ENCODE results near the gene CHD9NB.

Gene CHD9NB

DNA sequence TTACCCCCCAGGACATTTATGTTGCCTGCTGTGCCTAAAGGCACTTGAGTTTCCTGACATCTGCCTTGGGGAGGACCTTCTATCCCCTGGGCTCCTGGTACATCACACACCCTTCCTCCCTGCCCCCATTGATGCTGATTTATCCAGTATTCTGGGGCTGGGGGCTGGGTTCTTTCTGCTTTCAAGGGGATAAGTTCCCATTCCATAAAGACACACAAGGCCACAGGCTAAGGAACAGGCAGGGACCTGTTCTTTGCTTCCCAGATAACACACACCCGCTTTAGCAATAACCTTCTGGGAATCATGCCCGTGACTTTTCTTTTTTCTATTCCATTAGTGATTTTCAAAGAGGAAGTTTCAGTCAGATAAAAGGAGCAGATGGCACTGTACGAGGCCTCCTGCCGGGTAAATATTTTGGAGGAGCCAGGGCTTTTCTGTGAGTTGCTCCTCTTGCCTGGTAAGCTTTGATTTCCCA, 32.7 kb upstream of the CHD9NB start:
- ATAC-seq = peak; percentile 24
- TF ChIP-seq, protein P1, sequence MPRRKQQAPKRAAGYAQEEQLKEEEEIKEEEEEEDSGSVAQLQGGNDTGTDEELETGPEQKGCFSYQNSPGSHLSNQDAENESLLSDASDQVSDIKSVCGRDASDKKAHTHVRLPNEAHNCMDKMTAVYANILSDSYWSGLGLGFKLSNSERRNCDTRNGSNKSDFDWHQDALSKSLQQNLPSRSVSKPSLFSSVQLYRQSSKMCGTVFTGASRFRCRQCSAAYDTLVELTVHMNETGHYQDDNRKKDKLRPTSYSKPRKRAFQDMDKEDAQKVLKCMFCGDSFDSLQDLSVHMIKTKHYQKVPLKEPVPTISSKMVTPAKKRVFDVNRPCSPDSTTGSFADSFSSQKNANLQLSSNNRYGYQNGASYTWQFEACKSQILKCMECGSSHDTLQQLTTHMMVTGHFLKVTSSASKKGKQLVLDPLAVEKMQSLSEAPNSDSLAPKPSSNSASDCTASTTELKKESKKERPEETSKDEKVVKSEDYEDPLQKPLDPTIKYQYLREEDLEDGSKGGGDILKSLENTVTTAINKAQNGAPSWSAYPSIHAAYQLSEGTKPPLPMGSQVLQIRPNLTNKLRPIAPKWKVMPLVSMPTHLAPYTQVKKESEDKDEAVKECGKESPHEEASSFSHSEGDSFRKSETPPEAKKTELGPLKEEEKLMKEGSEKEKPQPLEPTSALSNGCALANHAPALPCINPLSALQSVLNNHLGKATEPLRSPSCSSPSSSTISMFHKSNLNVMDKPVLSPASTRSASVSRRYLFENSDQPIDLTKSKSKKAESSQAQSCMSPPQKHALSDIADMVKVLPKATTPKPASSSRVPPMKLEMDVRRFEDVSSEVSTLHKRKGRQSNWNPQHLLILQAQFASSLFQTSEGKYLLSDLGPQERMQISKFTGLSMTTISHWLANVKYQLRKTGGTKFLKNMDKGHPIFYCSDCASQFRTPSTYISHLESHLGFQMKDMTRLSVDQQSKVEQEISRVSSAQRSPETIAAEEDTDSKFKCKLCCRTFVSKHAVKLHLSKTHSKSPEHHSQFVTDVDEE (CRISPR knock-in tag; IDR thresholded peaks at IDR 0.05) = peak; percentile 42; the same call in 1 of the 2 replicates
- TF ChIP-seq ESRRG (CRISPR knock-in tag; IDR thresholded peaks at IDR 0.05) = no peak
- TF ChIP-seq, protein P2, sequence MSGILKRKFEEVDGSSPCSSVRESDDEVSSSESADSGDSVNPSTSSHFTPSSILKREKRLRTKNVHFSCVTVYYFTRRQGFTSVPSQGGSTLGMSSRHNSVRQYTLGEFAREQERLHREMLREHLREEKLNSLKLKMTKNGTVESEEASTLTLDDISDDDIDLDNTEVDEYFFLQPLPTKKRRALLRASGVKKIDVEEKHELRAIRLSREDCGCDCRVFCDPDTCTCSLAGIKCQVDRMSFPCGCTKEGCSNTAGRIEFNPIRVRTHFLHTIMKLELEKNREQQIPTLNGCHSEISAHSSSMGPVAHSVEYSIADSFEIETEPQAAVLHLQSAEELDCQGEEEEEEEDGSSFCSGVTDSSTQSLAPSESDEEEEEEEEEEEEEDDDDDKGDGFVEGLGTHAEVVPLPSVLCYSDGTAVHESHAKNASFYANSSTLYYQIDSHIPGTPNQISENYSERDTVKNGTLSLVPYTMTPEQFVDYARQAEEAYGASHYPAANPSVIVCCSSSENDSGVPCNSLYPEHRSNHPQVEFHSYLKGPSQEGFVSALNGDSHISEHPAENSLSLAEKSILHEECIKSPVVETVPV (CRISPR knock-in tag; IDR thresholded peaks at IDR 0.05) = no peak
- peak; percentile 17; the same call in 1 of the 2 replicates for TF ChIP-seq SNAI2 (CRISPR knock-in tag; IDR thresholded peaks at IDR 0.05)
- TF ChIP-seq ZNF70 (CRISPR knock-in tag; IDR thresholded peaks at IDR 0.05) = no peak
- TF ChIP-seq GLIS3 (CRISPR knock-in tag; IDR thresholded peaks at IDR 0.05) = 0 out of 2 replicates have a peak, but pooled peaks have one; percentile 8
- no peak for TF ChIP-seq RARB (CRISPR knock-in tag; IDR thresholded peaks at IDR 0.05)
- TF ChIP-seq ISL1 (CRISPR knock-in tag; IDR thresholded peaks at IDR 0.05) = peak; percentile 77
- TF ChIP-seq TCF4 (CRISPR knock-in tag; IDR thresholded peaks at IDR 0.05; ENCODE audit: borderline replicate concordance) = peak; percentile 33
- TF ChIP-seq ZC3H10 (CRISPR knock-in tag; IDR thresholded peaks at IDR 0.05) = no peak
- TF ChIP-seq, protein P3, sequence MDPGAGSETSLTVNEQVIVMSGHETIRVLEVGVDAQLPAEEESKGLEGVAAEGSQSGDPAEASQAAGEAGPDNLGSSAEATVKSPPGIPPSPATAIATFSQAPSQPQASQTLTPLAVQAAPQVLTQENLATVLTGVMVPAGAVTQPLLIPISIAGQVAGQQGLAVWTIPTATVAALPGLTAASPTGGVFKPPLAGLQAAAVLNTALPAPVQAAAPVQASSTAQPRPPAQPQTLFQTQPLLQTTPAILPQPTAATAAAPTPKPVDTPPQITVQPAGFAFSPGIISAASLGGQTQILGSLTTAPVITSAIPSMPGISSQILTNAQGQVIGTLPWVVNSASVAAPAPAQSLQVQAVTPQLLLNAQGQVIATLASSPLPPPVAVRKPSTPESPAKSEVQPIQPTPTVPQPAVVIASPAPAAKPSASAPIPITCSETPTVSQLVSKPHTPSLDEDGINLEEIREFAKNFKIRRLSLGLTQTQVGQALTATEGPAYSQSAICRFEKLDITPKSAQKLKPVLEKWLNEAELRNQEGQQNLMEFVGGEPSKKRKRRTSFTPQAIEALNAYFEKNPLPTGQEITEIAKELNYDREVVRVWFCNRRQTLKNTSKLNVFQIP (CRISPR knock-in tag; IDR thresholded peaks at IDR 0.05; ENCODE audit: borderline replicate concordance, low read depth) = no peak
- TF ChIP-seq ZFP3 (CRISPR knock-in tag; IDR thresholded peaks at IDR 0.05) = peak; percentile 36; the same call in 1 of the 2 replicates
- TF ChIP-seq ZFP30 (CRISPR knock-in tag; IDR thresholded peaks at IDR 0.05) = no peak
- TF ChIP-seq PPARA (CRISPR knock-in tag; IDR thresholded peaks at IDR 0.05; ENCODE audit: borderline replicate concordance) = no peak

DNA sequence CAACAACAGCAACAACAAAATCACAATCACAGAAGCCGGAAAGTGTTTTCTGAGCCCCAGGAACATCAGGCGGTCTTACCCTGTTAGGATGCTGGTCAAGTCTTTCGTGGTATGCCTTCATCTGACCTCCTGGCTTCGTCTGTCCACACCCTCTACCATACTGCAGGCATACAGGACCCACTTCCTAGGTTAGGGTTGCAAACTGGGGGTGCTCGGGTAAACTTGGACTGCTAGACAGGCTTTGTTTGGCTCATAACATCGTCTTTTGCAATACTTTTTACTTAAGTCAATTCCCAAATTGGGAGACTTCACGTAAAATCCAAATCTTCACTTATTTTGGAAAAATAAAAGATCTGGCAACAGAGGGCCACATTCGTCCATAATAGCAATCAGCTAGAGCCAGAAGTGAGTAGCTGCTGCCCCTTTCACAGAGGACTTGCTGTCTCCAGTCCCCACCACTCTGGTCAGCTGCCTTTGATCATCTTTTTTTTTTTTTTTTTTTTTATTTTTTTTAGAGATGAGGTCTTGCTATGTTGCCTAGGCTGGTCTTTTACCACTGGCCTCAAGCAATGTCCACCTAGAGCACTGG, 32.1 kb upstream of the CHD9NB start:
- no peak for TF ChIP-seq ZNF565 (CRISPR knock-in tag; conservative IDR thresholded peaks at IDR 0.05; ENCODE audit: low read depth)
- TF ChIP-seq ZNF70 (CRISPR knock-in tag; IDR thresholded peaks at IDR 0.05) = peak; percentile 62; the same call in 1 of the 2 replicates
- ATAC-seq = peak; percentile 1; the same call in 2 of the 3 replicates

DNA sequence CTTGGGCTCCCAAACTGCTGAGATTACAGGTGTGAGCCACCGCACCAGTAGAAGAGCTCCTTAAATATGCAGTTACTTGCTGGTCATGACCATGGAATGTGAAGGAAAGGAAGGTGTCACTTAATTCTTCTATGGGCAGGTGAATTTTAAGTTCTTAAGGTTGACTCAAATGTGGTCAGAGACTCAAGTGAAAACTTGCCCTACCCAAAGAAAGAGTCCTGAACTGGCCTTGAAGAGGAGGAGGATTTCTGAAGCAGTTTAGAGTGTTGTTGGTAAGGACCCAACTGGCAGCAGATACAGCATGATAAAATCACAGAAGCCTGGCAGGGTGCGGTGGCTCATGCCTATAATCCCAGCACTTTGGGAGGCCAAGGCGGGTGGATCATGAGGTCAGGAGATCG, 31.4 kb upstream of the CHD9NB start:
- no peak for ATAC-seq
- TF ChIP-seq RARB (CRISPR knock-in tag; IDR thresholded peaks at IDR 0.05) (no peak), ESRRG (CRISPR knock-in tag; IDR thresholded peaks at IDR 0.05) (no peak), GLIS3 (CRISPR knock-in tag; IDR thresholded peaks at IDR 0.05) (no peak), ZNF8 (CRISPR knock-in tag; IDR thresholded peaks at IDR 0.05) (no peak), ZFP30 (CRISPR knock-in tag; IDR thresholded peaks at IDR 0.05) (no peak), OSR1 (CRISPR knock-in tag; IDR thresholded peaks at IDR 0.05) (no peak), SNAI2 (CRISPR knock-in tag; IDR thresholded peaks at IDR 0.05) (no peak), CSDC2 (CRISPR knock-in tag; IDR thresholded peaks at IDR 0.05) (no peak), BACH2 (CRISPR knock-in tag; IDR thresholded peaks at IDR 0.05; ENCODE audit: borderline replicate concordance) (no peak)
- TF ChIP-seq, protein P3 (CRISPR knock-in tag; IDR thresholded peaks at IDR 0.05; ENCODE audit: borderline replicate concordance, low read depth) = no peak
- TF ChIP-seq, protein P4, sequence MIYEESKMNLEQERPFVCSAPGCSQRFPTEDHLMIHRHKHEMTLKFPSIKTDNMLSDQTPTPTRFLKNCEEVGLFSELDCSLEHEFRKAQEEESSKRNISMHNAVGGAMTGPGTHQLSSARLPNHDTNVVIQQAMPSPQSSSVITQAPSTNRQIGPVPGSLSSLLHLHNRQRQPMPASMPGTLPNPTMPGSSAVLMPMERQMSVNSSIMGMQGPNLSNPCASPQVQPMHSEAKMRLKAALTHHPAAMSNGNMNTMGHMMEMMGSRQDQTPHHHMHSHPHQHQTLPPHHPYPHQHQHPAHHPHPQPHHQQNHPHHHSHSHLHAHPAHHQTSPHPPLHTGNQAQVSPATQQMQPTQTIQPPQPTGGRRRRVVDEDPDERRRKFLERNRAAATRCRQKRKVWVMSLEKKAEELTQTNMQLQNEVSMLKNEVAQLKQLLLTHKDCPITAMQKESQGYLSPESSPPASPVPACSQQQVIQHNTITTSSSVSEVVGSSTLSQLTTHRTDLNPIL (CRISPR knock-in tag; IDR thresholded peaks at IDR 0.05; ENCODE audit: low read depth) = no peak

All from SK-N-SH treated with all-trans-retinoic acid at 6 μM for 48 hours (cell line).